ENCODE data around the gene COMMD3. TPM values are rescaled to one million over a fixed set of nuclear protein-coding genes. Genes with fewer than 3 reads are reported as not detected.

The COMMD3 gene
- total RNA-seq, 2 experiments from 2014 or later = 70.6 to 103 TPM

DNA sequence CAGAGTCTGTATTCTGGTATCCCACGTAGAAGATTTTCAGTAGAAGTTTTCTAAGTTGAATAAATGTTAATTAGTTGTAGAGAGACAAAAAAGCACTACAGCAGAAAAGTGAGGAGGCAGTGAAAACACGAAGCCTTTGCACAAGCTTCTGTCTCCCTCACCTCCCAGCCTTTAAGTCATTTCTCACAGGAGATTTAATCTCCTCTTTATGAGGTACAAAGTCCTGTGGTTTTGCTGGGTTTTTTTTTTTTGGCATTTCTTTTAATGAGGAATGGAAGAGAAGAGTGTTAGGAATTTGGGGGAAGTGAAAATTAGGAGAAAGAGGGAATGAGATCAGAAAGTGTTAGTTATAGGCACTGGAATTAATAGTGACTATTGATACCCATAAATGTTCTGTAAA is 50.6 kb downstream of the COMMD3 start:
- H3K36me3 Mint-ChIP-seq = peaks cover 11% of the 10 kb centered on the region
- peak overlapping the region; percentile 38 for H3K4me3 Mint-ChIP-seq
- no peaks in the 10 kb centered on the region for H3K27me3 Mint-ChIP-seq
- DNase-seq = no peak
- ATAC-seq = no peak
- peaks cover 42% of the 10 kb centered on the region for H3K4me1 Mint-ChIP-seq
- peak overlapping the region; percentile 70 for H3K27ac Mint-ChIP-seq
- CTCF ChIA-PET = no interaction called here
- H3K9me3 Mint-ChIP-seq (ENCODE audit: low read depth) = no peaks in the 10 kb centered on the region

DNA sequence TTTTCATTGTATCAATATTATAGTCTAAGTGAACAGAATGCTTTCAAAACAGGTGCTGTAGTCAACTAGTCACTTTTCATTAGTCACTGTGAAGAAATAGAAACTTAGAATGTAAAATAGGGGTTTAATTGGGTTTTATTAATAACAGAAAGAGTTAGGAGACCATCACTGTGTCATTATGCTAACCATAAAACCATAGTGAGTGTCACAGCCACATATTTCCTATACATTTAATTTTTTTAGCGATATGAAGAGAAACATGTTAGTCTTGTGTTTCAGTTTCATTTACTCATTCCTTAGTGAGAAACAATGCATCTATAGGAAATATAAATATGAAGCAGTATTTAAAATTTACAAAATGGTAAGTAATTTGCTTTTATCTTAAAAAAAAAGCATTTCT is 51.3 kb downstream of the COMMD3 start:
- Mint-ChIP-seq H3K27ac (peak overlapping the region; percentile 82), H3K9me3 (ENCODE audit: low read depth) (no peaks in the 10 kb centered on the region), H3K4me1 (peaks cover 42% of the 10 kb centered on the region), H3K36me3 (peaks cover 11% of the 10 kb centered on the region), H3K4me3 (peak overlapping the region; percentile 43), H3K27me3 (no peaks in the 10 kb centered on the region)
- CTCF ChIA-PET = interaction anchor here (1.0 kb wide), 1 partner anchor 374 kb away, joined by 3 read pairs; no protein-coding TSS in a partner anchor
- ATAC-seq (peak; percentile 70), DNase-seq (no peak)

DNA sequence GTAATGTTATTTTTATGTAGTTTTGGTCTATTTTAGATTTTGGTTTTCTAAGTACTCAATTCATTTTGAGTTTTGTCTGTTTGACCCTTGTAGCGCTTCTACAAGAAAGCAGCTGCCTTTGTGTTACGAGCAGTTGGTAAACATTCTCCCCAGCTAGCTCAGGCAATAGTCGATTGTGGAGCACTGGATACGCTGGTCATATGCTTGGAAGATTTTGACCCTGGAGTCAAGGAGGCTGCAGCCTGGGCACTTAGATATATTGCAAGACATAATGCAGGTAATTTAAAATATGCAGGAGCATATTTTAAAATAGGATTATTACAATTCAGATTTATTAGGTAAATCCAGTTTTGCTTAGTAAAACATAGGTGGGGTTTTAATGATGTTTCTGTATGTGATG is 52.2 kb downstream of the COMMD3 start:
- H3K27ac Mint-ChIP-seq = peak overlapping the region; percentile 52
- H3K27me3 Mint-ChIP-seq = peaks cover 2% of the 10 kb centered on the region
- no peak overlapping the region for H3K4me3 Mint-ChIP-seq
- H3K4me1 Mint-ChIP-seq = peaks cover 41% of the 10 kb centered on the region
- no peaks in the 10 kb centered on the region for H3K9me3 Mint-ChIP-seq (ENCODE audit: low read depth)
- no peak for DNase-seq
- peaks cover 11% of the 10 kb centered on the region for H3K36me3 Mint-ChIP-seq
- ATAC-seq = no peak
- CTCF ChIA-PET = interaction anchor here (1.0 kb wide), 1 partner anchor 375 kb away, joined by 3 read pairs; no protein-coding TSS in a partner anchor

DNA sequence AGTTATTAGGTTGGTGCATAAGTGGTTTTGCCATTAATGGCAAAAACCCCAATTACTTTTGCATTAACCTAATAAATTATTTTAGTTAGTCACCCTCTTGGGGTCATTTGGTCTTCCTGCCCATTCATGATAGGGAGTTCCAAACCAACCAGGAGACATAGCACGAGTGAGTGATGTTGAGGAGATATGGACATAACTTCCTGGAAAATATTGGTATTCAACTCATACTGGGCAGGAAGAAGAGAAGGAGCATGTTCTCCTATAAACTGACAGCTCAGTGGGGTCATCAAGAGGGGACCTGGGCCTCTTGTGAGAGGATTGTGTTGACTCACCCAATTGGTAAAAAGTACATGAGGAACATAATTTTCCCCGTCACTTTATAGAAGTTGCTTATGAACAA is 52.8 kb downstream of the COMMD3 start:
- Mint-ChIP-seq H3K9me3 (ENCODE audit: low read depth) (no peaks in the 10 kb centered on the region), H3K4me1 (peaks cover 39% of the 10 kb centered on the region), H3K36me3 (peaks cover 11% of the 10 kb centered on the region), H3K27ac (peak overlapping the region; percentile 65), H3K27me3 (peaks cover 2% of the 10 kb centered on the region), H3K4me3 (no peak overlapping the region)
- CTCF ChIA-PET = interaction anchor here (0.7 kb wide), 1 partner anchor 29 kb away, joined by 3 read pairs; no protein-coding TSS in a partner anchor
- DNase-seq (no peak), ATAC-seq (no peak)

DNA sequence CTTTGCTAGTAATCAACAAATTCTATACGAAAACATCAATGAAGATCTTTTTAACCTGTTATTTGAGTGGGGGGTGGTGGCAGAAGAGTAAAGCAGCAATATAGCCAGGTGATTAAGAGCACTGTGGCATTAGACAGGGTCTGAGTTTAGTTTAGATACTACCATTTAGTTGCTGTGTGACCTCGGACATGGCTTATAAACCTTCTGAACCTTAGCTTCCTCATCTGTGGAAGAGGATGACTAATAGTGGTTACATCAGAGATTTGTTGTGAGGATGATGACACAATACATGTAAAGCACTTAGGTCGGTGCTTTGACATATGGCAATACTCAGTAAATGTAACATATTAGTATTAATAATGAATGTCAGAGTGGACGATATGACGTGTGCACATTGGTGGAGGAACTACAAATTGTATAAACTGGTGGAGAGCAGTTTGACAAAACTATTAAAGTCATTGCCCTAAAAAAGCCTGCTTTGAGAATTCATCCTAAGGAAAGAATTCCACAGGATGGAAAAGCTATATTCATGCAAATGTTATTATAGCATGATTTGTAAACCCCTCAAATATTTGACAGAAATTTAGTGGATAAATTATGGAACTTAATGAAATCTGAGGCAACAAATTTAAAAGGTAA is 53.4 kb downstream of the COMMD3 start:
- Mint-ChIP-seq H3K27me3 (peaks cover 2% of the 10 kb centered on the region), H3K9me3 (ENCODE audit: low read depth) (no peaks in the 10 kb centered on the region), H3K4me1 (peaks cover 39% of the 10 kb centered on the region), H3K27ac (peak overlapping the region; percentile 65), H3K4me3 (peak overlapping the region; percentile 13), H3K36me3 (peaks cover 11% of the 10 kb centered on the region)
- CTCF ChIA-PET = interaction anchor here (0.7 to 1.3 kb wide), 5 partner anchors 10 to 52 kb away, joined by 3 read pairs; partner anchors contain the start of gene SPAG6
- DNase-seq (no peak), ATAC-seq (peak; percentile 77)

Other genes starting within 250 kb of the COMMD3 start
- gene EBLN1, start 98.4 kb upstream of the COMMD3 start, total RNA-seq = not detected
- gene BMI1, start 4.7 kb downstream of the COMMD3 start, total RNA-seq = 10 to 100 TPM; 45.9 to 74.6 TPM
- 1 to 10 TPM; 3.7 to 6.0 TPM for gene SPAG6, start 29.1 kb downstream of the COMMD3 start, total RNA-seq

Data from activated CD8-positive, alpha-beta memory T cell treated with anti-CD3 and anti-CD28 coated beads, Interleukin-2, amount 10 ng/mL, durations not matched to agents 7 days and 5 days (primary cell).